NK-92 (cell line): ENCODE data around the gene PRAMEF13.
"Not testable (repeated sequence)": the region's sequence is repeated elsewhere in the genome, so short reads cannot be mapped to it uniquely, and the experiment has no call there.

Experiments used
- DNase-seq: peaks from one replicate; lab custom pipeline; 2025; ENCODE audit not compliant: unreplicated experiment; lab: John Stamatoyannopoulos, UW

PRAMEF13 gene

GRCh38 chr1:13201309-13201708 lies at the start of gene PRAMEF13:
Gene PRAMEF13, minus strand, starts transcription at chr1:13201409. Its CDS starts 1,820 bp downstream, at chr1:13199589.
- DNase-seq = not testable (repeated sequence)

- not testable (repeated sequence) for DNase-seq
Observed at GRCh38 chr1:13247122-13247521, 45.9 kb upstream of the PRAMEF13 start.

GRCh38 chr1:13246554-13246871 lies 45.3 kb upstream of the PRAMEF13 start:
- not testable (repeated sequence) for DNase-seq

GRCh38 chr1:13245841-13246553 lies 44.8 kb upstream of the PRAMEF13 start:
- not testable (repeated sequence) for DNase-seq

- DNase-seq = not testable (repeated sequence)
Observed at GRCh38 chr1:13243536-13244263, 42.5 kb upstream of the PRAMEF13 start.

GRCh38 chr1:13239633-13240032 lies 38.4 kb upstream of the PRAMEF13 start:
- DNase-seq = not testable (repeated sequence)

- not testable (repeated sequence) for DNase-seq
Observed at GRCh38 chr1:13237572-13237971, 36.4 kb upstream of the PRAMEF13 start.

GRCh38 chr1:13234057-13234456 lies 32.8 kb upstream of the PRAMEF13 start:
- not testable (repeated sequence) for DNase-seq

- DNase-seq = not testable (repeated sequence)
Observed at GRCh38 chr1:13232056-13232455, 30.8 kb upstream of the PRAMEF13 start.

GRCh38 chr1:13231061-13231750 lies 30.0 kb upstream of the PRAMEF13 start:
- not testable (repeated sequence) for DNase-seq

- DNase-seq = not testable (repeated sequence)
Observed at GRCh38 chr1:13230601-13231000, 29.4 kb upstream of the PRAMEF13 start.

GRCh38 chr1:13230096-13230495 lies 28.9 kb upstream of the PRAMEF13 start:
- DNase-seq = not testable (repeated sequence)

- no peak for DNase-seq
Observed at GRCh38 chr1:13228343-13228781, 27.2 kb upstream of the PRAMEF13 start.

- DNase-seq = not testable (repeated sequence)
Observed at GRCh38 chr1:13227271-13228055, 26.3 kb upstream of the PRAMEF13 start.

- not testable (repeated sequence) for DNase-seq
Observed at GRCh38 chr1:13225675-13226204, 24.5 kb upstream of the PRAMEF13 start, which contains the start of gene PRAMEF18. Gene PRAMEF18, minus strand, starts transcription at chr1:13226154. Its CDS starts 48 bp downstream, at chr1:13226106.

- no peak for DNase-seq
Observed at GRCh38 chr1:13224480-13225060, 23.4 kb upstream of the PRAMEF13 start.

GRCh38 chr1:13222788-13223187 lies 21.6 kb upstream of the PRAMEF13 start:
- not testable (repeated sequence) for DNase-seq

GRCh38 chr1:13219203-13219602 lies 18.0 kb upstream of the PRAMEF13 start:
- not testable (repeated sequence) for DNase-seq

GRCh38 chr1:13216619-13217018 lies 15.4 kb upstream of the PRAMEF13 start:
- DNase-seq = not testable (repeated sequence)

GRCh38 chr1:13208712-13209111 lies 7.5 kb upstream of the PRAMEF13 start:
- DNase-seq = not testable (repeated sequence)
